Measurements from ENCODE around the gene ARHGEF4.

Gene ARHGEF4

GRCh38 chr2:130870161-130870485, 33.4 kb downstream of the ARHGEF4 start:
- no peaks in the 10 kb centered on the region for H3K9me3 Mint-ChIP-seq
- H3K4me1 Mint-ChIP-seq (ENCODE audit: low read depth) = no peaks in the 10 kb centered on the region
- no peak overlapping the region for H3K27ac Mint-ChIP-seq
- no peaks in the 10 kb centered on the region for H3K36me3 Mint-ChIP-seq (ENCODE audit: low read depth)
- no peak overlapping the region for H3K4me3 Mint-ChIP-seq
- intact Hi-C loops (cut with micrococcal nuclease) = no loop called here
- no peaks in the 10 kb centered on the region for H3K27me3 Mint-ChIP-seq

DNA sequence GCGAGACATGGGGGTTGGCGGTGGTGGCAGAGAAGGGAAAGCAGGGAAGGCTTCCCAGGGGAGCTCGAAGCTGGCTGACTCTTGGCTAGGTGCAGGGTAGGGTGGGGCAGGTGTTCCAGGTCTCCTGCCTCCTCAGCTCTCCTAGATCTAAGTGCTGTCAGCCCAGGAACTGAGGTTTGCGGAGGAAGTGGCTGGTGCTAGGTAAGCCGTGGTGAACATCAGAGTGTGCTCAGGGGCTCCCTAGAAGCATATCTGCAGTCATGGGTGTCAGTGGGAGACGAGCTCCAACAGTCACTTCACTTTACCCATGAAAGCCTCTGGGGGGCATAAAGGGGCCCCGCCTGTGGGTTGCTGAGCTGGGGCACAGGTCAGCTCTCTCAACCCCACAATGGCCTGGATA, 34.1 kb downstream of the ARHGEF4 start:
- Mint-ChIP-seq H3K4me1 (ENCODE audit: low read depth) (no peaks in the 10 kb centered on the region), H3K27me3 (no peaks in the 10 kb centered on the region), H3K27ac (no peak overlapping the region), H3K36me3 (ENCODE audit: low read depth) (no peaks in the 10 kb centered on the region), H3K9me3 (no peaks in the 10 kb centered on the region), H3K4me3 (no peak overlapping the region)
- intact Hi-C loops (cut with micrococcal nuclease) = no loop called here

GRCh38 chr2:130871843-130872740, 35.4 kb downstream of the ARHGEF4 start:
- no peaks in the 10 kb centered on the region for H3K9me3 Mint-ChIP-seq
- H3K4me3 Mint-ChIP-seq = no peak overlapping the region

GRCh38 chr2:130872741-130873125, 36.0 kb downstream of the ARHGEF4 start:
- Mint-ChIP-seq H3K36me3 (ENCODE audit: low read depth) (no peaks in the 10 kb centered on the region), H3K27ac (no peak overlapping the region), H3K27me3 (no peaks in the 10 kb centered on the region), H3K4me1 (ENCODE audit: low read depth) (no peaks in the 10 kb centered on the region), H3K9me3 (no peaks in the 10 kb centered on the region), H3K4me3 (no peak overlapping the region)
- intact Hi-C loops (cut with micrococcal nuclease) = loop anchor here (1.0 kb wide), 1 partner anchor 74 kb away; no protein-coding TSS in a partner anchor

More at GRCh38 chr2:130871843-130872740, 35.4 kb downstream of the ARHGEF4 start:
- intact Hi-C loops (cut with micrococcal nuclease) = no loop called here
- Mint-ChIP-seq H3K4me1 (ENCODE audit: low read depth) (no peaks in the 10 kb centered on the region), H3K27me3 (no peaks in the 10 kb centered on the region), H3K27ac (no peak overlapping the region), H3K36me3 (ENCODE audit: low read depth) (no peaks in the 10 kb centered on the region)

DNA sequence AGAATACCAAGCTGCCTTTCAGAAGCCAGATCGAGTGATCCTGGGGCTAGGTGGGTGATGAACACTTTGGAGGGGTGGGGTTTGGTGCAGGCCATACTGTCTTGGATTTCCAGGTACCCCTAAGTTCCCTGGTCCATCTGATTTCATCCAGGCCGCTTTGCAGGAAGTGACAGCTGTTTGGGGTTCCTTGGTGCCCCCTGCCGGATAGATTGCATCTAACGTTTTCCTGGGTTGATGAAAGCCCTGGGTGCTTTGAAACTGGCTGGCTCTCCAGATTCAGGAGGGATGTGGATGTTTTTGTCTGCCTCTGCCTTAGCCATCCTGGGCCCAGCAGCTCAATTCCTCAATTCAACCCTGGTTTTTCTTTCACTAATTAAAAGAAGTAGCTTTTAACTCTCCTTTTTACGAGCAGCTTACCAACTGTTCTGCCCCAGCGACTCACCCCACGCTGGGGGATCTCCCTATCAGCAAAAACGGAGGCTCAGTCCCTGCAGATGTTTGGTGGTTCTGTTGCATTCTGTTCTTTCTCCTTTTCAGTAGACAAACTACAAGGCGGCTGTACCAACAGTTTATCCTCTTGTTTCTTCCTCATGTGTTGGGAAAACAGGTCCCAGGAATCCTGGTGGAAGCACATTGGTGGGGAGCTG, 37.1 kb downstream of the ARHGEF4 start:
- Mint-ChIP-seq H3K36me3 (ENCODE audit: low read depth) (no peaks in the 10 kb centered on the region), H3K27ac (no peak overlapping the region), H3K27me3 (no peaks in the 10 kb centered on the region), H3K9me3 (no peaks in the 10 kb centered on the region), H3K4me1 (ENCODE audit: low read depth) (no peaks in the 10 kb centered on the region), H3K4me3 (no peak overlapping the region)
- intact Hi-C loops (cut with micrococcal nuclease) = loop anchor here (1.0 kb wide), 1 partner anchor 76 kb away; no protein-coding TSS in a partner anchor

- no peak overlapping the region for H3K4me3 Mint-ChIP-seq
- H3K9me3 Mint-ChIP-seq = no peaks in the 10 kb centered on the region
- H3K27ac Mint-ChIP-seq = no peak overlapping the region
- no peaks in the 10 kb centered on the region for H3K27me3 Mint-ChIP-seq
- H3K4me1 Mint-ChIP-seq (ENCODE audit: low read depth) = no peaks in the 10 kb centered on the region
- H3K36me3 Mint-ChIP-seq (ENCODE audit: low read depth) = no peaks in the 10 kb centered on the region
- intact Hi-C loops (cut with micrococcal nuclease) = no loop called here
Measured at GRCh38 chr2:130874512-130874911, 37.8 kb downstream of the ARHGEF4 start.

GRCh38 chr2:130875935-130876334, 39.2 kb downstream of the ARHGEF4 start:
- H3K4me3 Mint-ChIP-seq = no peak overlapping the region
- H3K9me3 Mint-ChIP-seq = no peaks in the 10 kb centered on the region
- no peaks in the 10 kb centered on the region for H3K36me3 Mint-ChIP-seq (ENCODE audit: low read depth)
- intact Hi-C loops (cut with micrococcal nuclease) = no loop called here
- no peaks in the 10 kb centered on the region for H3K27me3 Mint-ChIP-seq
- H3K27ac Mint-ChIP-seq = no peak overlapping the region
- no peaks in the 10 kb centered on the region for H3K4me1 Mint-ChIP-seq (ENCODE audit: low read depth)

DNA sequence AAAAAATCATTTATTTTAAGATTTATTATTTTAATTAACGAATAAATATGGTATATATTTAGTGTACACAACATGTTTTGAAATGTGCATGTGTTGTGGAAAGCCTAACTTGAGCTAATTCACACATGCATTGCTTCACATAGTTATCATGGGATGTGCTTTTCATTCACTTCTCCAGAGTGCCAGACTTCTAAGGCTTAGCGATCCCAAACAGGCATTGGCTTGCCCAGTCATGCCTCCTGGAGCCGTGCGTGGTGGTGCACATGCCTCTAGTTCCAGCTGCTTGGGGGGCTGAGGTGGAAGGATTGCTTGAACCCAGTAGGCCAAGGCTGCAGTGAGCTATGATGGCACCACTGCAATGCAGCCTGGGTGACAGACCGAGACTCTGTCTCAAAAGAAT, 40.5 kb downstream of the ARHGEF4 start:
- Mint-ChIP-seq H3K36me3 (ENCODE audit: low read depth) (no peaks in the 10 kb centered on the region), H3K27ac (no peak overlapping the region), H3K9me3 (no peaks in the 10 kb centered on the region), H3K4me3 (no peak overlapping the region), H3K4me1 (ENCODE audit: low read depth) (no peaks in the 10 kb centered on the region), H3K27me3 (no peaks in the 10 kb centered on the region)
- intact Hi-C loops (cut with micrococcal nuclease) = no loop called here

GRCh38 chr2:130878316-130878715, 41.6 kb downstream of the ARHGEF4 start:
- intact Hi-C loops (cut with micrococcal nuclease) = no loop called here
- H3K4me1 Mint-ChIP-seq (ENCODE audit: low read depth) = no peaks in the 10 kb centered on the region
- no peaks in the 10 kb centered on the region for H3K9me3 Mint-ChIP-seq
- no peaks in the 10 kb centered on the region for H3K27me3 Mint-ChIP-seq
- no peak overlapping the region for H3K4me3 Mint-ChIP-seq
- no peaks in the 10 kb centered on the region for H3K36me3 Mint-ChIP-seq (ENCODE audit: low read depth)
- H3K27ac Mint-ChIP-seq = no peak overlapping the region

GRCh38 chr2:130878933-130879332, 42.2 kb downstream of the ARHGEF4 start:
- Mint-ChIP-seq H3K9me3 (no peaks in the 10 kb centered on the region), H3K4me1 (ENCODE audit: low read depth) (no peaks in the 10 kb centered on the region), H3K4me3 (no peak overlapping the region), H3K36me3 (ENCODE audit: low read depth) (no peaks in the 10 kb centered on the region), H3K27me3 (no peaks in the 10 kb centered on the region), H3K27ac (no peak overlapping the region)
- intact Hi-C loops (cut with micrococcal nuclease) = no loop called here

GRCh38 chr2:130882111-130882690, 45.5 kb downstream of the ARHGEF4 start:
- no peaks in the 10 kb centered on the region for H3K36me3 Mint-ChIP-seq (ENCODE audit: low read depth)
- H3K27ac Mint-ChIP-seq = no peak overlapping the region
- intact Hi-C loops (cut with micrococcal nuclease) = no loop called here
- H3K27me3 Mint-ChIP-seq = peaks cover 1% of the 10 kb centered on the region
- H3K9me3 Mint-ChIP-seq = no peaks in the 10 kb centered on the region
- no peaks in the 10 kb centered on the region for H3K4me1 Mint-ChIP-seq (ENCODE audit: low read depth)
- H3K4me3 Mint-ChIP-seq = no peak overlapping the region

- Mint-ChIP-seq H3K4me1 (ENCODE audit: low read depth) (no peaks in the 10 kb centered on the region), H3K27ac (no peak overlapping the region), H3K4me3 (no peak overlapping the region), H3K27me3 (peaks cover 1% of the 10 kb centered on the region), H3K36me3 (ENCODE audit: low read depth) (no peaks in the 10 kb centered on the region), H3K9me3 (no peaks in the 10 kb centered on the region)
- intact Hi-C loops (cut with micrococcal nuclease) = no loop called here
Measured at GRCh38 chr2:130882991-130883390, 46.3 kb downstream of the ARHGEF4 start.

DNA sequence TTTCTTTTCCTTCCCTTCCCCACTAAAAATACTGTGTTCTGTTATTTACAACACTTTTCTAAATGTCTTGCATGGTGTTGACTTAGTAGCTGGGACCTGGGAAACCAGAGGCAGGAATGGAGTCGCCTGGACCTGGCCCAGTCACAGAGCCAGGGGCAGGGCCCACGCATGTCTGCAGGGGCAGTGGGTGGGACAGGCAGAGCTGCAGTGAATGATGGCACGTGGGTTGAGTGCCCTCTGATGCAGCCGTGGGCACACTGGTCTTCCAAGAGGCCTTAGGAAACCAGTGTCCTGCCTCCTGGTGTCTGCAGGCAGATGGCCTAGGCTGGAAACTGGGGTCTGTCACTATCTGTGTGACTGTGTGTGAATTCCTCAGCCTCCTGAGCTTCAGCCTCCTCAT, 46.8 kb downstream of the ARHGEF4 start:
- no peaks in the 10 kb centered on the region for H3K36me3 Mint-ChIP-seq (ENCODE audit: low read depth)
- peaks cover 1% of the 10 kb centered on the region for H3K27me3 Mint-ChIP-seq
- intact Hi-C loops (cut with micrococcal nuclease) = no loop called here
- no peaks in the 10 kb centered on the region for H3K9me3 Mint-ChIP-seq
- no peak overlapping the region for H3K27ac Mint-ChIP-seq
- H3K4me3 Mint-ChIP-seq = no peak overlapping the region
- no peaks in the 10 kb centered on the region for H3K4me1 Mint-ChIP-seq (ENCODE audit: low read depth)

- intact Hi-C loops (cut with micrococcal nuclease) = no loop called here
- no peaks in the 10 kb centered on the region for H3K36me3 Mint-ChIP-seq (ENCODE audit: low read depth)
- no peaks in the 10 kb centered on the region for H3K9me3 Mint-ChIP-seq
Measured at GRCh38 chr2:130884013-130884412, 47.3 kb downstream of the ARHGEF4 start.

More at GRCh38 chr2:130884013-130884412, 47.3 kb downstream of the ARHGEF4 start:
- Mint-ChIP-seq H3K4me1 (ENCODE audit: low read depth) (no peaks in the 10 kb centered on the region), H3K27me3 (peaks cover 1% of the 10 kb centered on the region), H3K4me3 (no peak overlapping the region), H3K27ac (no peak overlapping the region)

Measured in dendritic cell treated with granulocyte-macrophage colony-stimulating factor and Interleukin-4, amounts not matched to agents 40 ng/mL and 50 ng/mL, for 4 days (primary cell).